HCT116 (cell line): ENCODE data around the gene GPR68.

Source experiments
- ATF3 ChIP-seq: IDR thresholded peaks from 2 replicates; pipeline ENCODE4 v1.6.1; 2012
- CTCF ChIP-seq, 3 experiments: fragments of 200-600 bp in 1 of 3; sonication (generic) in 1 of 3; IDR thresholded peaks in 2 of 3; conservative IDR thresholded peaks in 1 of 3; 2 replicates each; pipeline ENCODE4 v1.5.1; 2012 to 2017; ENCODE audit warnings: low read depth in 2 of 3, low read length in 2 of 3, antibody characterized with exemption in 1 of 3, borderline replicate concordance in 1 of 3, control low read depth in 1 of 3, mild to moderate bottlenecking in 1 of 3, mixed read lengths in 1 of 3, mixed run types in 1 of 3, moderate library complexity in 1 of 3; ENCODE audit not compliant: insufficient read depth in 1 of 3
- EGR1 ChIP-seq: IDR thresholded peaks from 2 replicates; pipeline ENCODE4 v1.6.1; 2012; ENCODE audit warnings: low read depth
- EZH2phosphoT487 ChIP-seq: fragments of 200-600 bp; IDR thresholded peaks from 2 replicates; pipeline ENCODE4 v1.6.1; 2018; ENCODE audit warnings: antibody characterized with exemption, borderline replicate concordance
- MAX ChIP-seq: IDR thresholded peaks from 2 replicates; pipeline ENCODE4 v1.6.1; 2012
- POLR2A ChIP-seq: IDR thresholded peaks from 2 replicates; pipeline ENCODE4 v1.7.0; 2011; ENCODE audit warnings: borderline replicate concordance; ENCODE audit not compliant: insufficient read depth, insufficient read length; ENCODE audit errors: extremely low read depth
- YY1 ChIP-seq: IDR thresholded peaks from 2 replicates; pipeline ENCODE4 v1.6.1; 2011; ENCODE audit warnings: low read length, low read depth, moderate library complexity, mild to moderate bottlenecking; ENCODE audit not compliant: insufficient replicate concordance; ENCODE audit errors: extremely low read depth

GRCh38 chr14:91279354-91279753, 34.9 kb upstream of the GPR68 start:
- TF ChIP-seq EZH2phosphoT487, result no peak
- TF ChIP-seq EGR1, result no peak
- no peak for TF ChIP-seq ATF3
- no peak for TF ChIP-seq CTCF (IDR thresholded peaks at IDR 0.05 in 2 of 3, conservative IDR thresholded peaks at IDR 0.05 in 1 of 3; ENCODE audit: borderline replicate concordance in 1 of 3, insufficient read depth in 1 of 3, low read depth in 2 of 3, low read length in 2 of 3)
- TF ChIP-seq YY1, result no peak
- TF ChIP-seq POLR2A, result no peak
- no peak for TF ChIP-seq MAX
